HEK293 (cell line): Measurements from ENCODE around the gene AP5Z1.

ENCODE experiments used
- CTCF ChIA-PET: fragments of 350-600 bp; formaldehyde crosslinking; extraction: SDS; loops from one replicate; lab custom pipeline; 2021; ENCODE audit warnings: antibody characterized with exemption; lab: Yijun Ruan, JAX
- POLR2A ChIA-PET: fragments of 300-600 bp; formaldehyde crosslinking; extraction: SDS; loops from one replicate; lab custom pipeline; 2020; ENCODE audit warnings: antibody characterized with exemption, inconsistent platforms; lab: Yijun Ruan, JAX
- H3K27ac ChIP-seq: fragments of 200-500 bp; sonication (Bioruptor generic); 2 replicates; pipeline ENCODE4 v1.5.1; 2014; ENCODE audit warnings: low read depth, low read length, control low read depth, inconsistent platforms; ENCODE audit errors: extremely low read depth
- H3K36me3 ChIP-seq, 2 experiments: fragments of 200-500 bp in 1 of 2; sonication (Bioruptor generic) in 1 of 2; 1 replicate in 1 of 2; 2 replicates in 1 of 2; pipeline ENCODE4 v1.5.1; 2014 to 2017; ENCODE audit warnings: inconsistent platforms in 2 of 2, low read length in 2 of 2; ENCODE audit not compliant: control insufficient read depth in 2 of 2, insufficient read depth in 1 of 2
- H3K4me1 ChIP-seq: fragments of 200-500 bp; sonication (Bioruptor generic); 2 replicates; pipeline ENCODE4 v1.5.1; 2014; ENCODE audit warnings: mild to moderate bottlenecking, low read length, inconsistent platforms; ENCODE audit not compliant: control insufficient read depth, insufficient read depth
- H3K4me3 ChIP-seq: 2 replicates; pipeline ENCODE4 v1.5.1; 2011; ENCODE audit warnings: low read depth, mild to moderate bottlenecking, control low read depth, low read length, moderate library complexity
- H3K9me3 ChIP-seq: fragments of 200-500 bp; sonication (Bioruptor generic); 2 replicates; pipeline ENCODE4 v1.5.1; 2014; ENCODE audit warnings: low read depth, low read length, inconsistent platforms; ENCODE audit not compliant: control insufficient read depth, insufficient read depth
- GLIS1 ChIP-seq: fragments of 450-650 bp; formaldehyde crosslinking; IDR thresholded peaks from 2 replicates; pipeline ENCODE4 v1.5.1; 2016; ENCODE audit warnings: missing biosample characterization, missing genetic modification characterization
- SALL2 ChIP-seq: fragments of 450-650 bp; formaldehyde crosslinking; IDR thresholded peaks from 2 replicates; pipeline ENCODE4 v1.5.0; 2017; ENCODE audit warnings: missing biosample characterization, mild to moderate bottlenecking, missing genetic modification characterization, borderline replicate concordance
- ZFP69B ChIP-seq: fragments of 450-650 bp; formaldehyde crosslinking; IDR thresholded peaks from 2 replicates; pipeline ENCODE4 v1.5.1; 2016; ENCODE audit warnings: missing biosample characterization, missing genetic modification characterization
- ZNF280C ChIP-seq: fragments of 450-650 bp; formaldehyde crosslinking; IDR thresholded peaks from 2 replicates; pipeline ENCODE4 v1.5.1; 2016; ENCODE audit warnings: missing biosample characterization, missing genetic modification characterization
- ZNF558 ChIP-seq: fragments of 450-650 bp; formaldehyde crosslinking; IDR thresholded peaks from 2 replicates; pipeline ENCODE4 v1.5.1; 2016; ENCODE audit warnings: missing biosample characterization, missing genetic modification characterization
- ZNF600 ChIP-seq: fragments of 450-650 bp; formaldehyde crosslinking; IDR thresholded peaks from 2 replicates; pipeline ENCODE4 v1.5.1; 2016; ENCODE audit warnings: missing biosample characterization, missing genetic modification characterization
- ZNF639 ChIP-seq: fragments of 450-650 bp; formaldehyde crosslinking; IDR thresholded peaks from 2 replicates; pipeline ENCODE4 v1.5.1; 2016; ENCODE audit warnings: missing biosample characterization, missing genetic modification characterization
- ZNF645 ChIP-seq: fragments of 450-650 bp; formaldehyde crosslinking; IDR thresholded peaks from 2 replicates; pipeline ENCODE4; 2016; ENCODE audit warnings: missing biosample characterization, missing genetic modification characterization
- ZNF792 ChIP-seq: fragments of 450-650 bp; formaldehyde crosslinking; IDR thresholded peaks from 2 replicates; pipeline ENCODE4 v1.5.1; 2016; ENCODE audit warnings: missing biosample characterization, missing genetic modification characterization
- TF ChIP-seq, protein P1 (sequence below): fragments of 450-650 bp; formaldehyde crosslinking; IDR thresholded peaks from 2 replicates; pipeline ENCODE4 v1.5.1; 2016; ENCODE audit warnings: missing biosample characterization, missing genetic modification characterization, borderline replicate concordance
- TF ChIP-seq, protein P2 (sequence below): fragments of 450-650 bp; formaldehyde crosslinking; IDR thresholded peaks from 2 replicates; pipeline ENCODE4 v1.5.1; 2016; ENCODE audit warnings: missing biosample characterization, missing genetic modification characterization
- TF ChIP-seq, protein P3 (sequence below): fragments of 450-650 bp; formaldehyde crosslinking; IDR thresholded peaks from 2 replicates; pipeline ENCODE4 v1.5.1; 2016; ENCODE audit warnings: missing biosample characterization, missing genetic modification characterization

AP5Z1 gene

GRCh38 chr7:4775250-4775847 is at the start of gene AP5Z1 (continued):
- no peak for TF ChIP-seq ZNF639 (tag by site-specific recombination)
- TF ChIP-seq, protein P1, sequence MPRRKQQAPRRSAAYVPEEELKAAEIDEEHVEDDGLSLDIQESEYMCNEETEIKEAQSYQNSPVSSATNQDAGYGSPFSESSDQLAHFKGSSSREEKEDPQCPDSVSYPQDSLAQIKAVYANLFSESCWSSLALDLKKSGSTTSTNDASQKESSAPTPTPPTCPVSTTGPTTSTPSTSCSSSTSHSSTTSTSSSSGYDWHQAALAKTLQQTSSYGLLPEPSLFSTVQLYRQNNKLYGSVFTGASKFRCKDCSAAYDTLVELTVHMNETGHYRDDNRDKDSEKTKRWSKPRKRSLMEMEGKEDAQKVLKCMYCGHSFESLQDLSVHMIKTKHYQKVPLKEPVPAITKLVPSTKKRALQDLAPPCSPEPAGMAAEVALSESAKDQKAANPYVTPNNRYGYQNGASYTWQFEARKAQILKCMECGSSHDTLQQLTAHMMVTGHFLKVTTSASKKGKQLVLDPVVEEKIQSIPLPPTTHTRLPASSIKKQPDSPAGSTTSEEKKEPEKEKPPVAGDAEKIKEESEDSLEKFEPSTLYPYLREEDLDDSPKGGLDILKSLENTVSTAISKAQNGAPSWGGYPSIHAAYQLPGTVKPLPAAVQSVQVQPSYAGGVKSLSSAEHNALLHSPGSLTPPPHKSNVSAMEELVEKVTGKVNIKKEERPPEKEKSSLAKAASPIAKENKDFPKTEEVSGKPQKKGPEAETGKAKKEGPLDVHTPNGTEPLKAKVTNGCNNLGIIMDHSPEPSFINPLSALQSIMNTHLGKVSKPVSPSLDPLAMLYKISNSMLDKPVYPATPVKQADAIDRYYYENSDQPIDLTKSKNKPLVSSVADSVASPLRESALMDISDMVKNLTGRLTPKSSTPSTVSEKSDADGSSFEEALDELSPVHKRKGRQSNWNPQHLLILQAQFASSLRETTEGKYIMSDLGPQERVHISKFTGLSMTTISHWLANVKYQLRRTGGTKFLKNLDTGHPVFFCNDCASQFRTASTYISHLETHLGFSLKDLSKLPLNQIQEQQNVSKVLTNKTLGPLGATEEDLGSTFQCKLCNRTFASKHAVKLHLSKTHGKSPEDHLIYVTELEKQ (tag by site-specific recombination), result no peak
- no peak for TF ChIP-seq ZNF600 (tag by site-specific recombination)
- peak; percentile 54 for TF ChIP-seq GLIS1 (tag by site-specific recombination)
- no peak for TF ChIP-seq ZNF645 (tag by site-specific recombination)
- no peak for TF ChIP-seq ZNF280C (tag by site-specific recombination)
- no peak for TF ChIP-seq ZNF792
- TF ChIP-seq, protein P2, sequence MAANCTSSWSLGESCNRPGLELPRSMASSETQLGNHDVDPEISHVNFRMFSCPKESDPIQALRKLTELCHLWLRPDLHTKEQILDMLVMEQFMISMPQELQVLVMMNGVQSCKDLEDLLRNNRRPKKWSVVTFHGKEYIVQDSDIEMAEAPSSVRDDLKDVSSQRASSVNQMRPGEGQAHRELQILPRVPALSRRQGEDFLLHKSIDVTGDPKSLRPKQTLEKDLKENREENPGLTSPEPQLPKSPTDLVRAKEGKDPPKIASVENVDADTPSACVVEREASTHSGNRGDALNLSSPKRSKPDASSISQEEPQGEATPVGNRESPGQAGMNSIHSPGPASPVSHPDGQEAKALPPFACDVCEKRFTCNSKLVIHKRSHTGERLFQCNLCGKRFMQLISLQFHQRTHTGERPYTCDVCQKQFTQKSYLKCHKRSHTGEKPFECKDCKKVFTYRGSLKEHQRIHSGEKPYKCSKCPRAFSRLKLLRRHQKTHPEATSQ (tag by site-specific recombination), result peak; percentile 30; the same call in 1 of the 2 replicates
- TF ChIP-seq, protein P3, sequence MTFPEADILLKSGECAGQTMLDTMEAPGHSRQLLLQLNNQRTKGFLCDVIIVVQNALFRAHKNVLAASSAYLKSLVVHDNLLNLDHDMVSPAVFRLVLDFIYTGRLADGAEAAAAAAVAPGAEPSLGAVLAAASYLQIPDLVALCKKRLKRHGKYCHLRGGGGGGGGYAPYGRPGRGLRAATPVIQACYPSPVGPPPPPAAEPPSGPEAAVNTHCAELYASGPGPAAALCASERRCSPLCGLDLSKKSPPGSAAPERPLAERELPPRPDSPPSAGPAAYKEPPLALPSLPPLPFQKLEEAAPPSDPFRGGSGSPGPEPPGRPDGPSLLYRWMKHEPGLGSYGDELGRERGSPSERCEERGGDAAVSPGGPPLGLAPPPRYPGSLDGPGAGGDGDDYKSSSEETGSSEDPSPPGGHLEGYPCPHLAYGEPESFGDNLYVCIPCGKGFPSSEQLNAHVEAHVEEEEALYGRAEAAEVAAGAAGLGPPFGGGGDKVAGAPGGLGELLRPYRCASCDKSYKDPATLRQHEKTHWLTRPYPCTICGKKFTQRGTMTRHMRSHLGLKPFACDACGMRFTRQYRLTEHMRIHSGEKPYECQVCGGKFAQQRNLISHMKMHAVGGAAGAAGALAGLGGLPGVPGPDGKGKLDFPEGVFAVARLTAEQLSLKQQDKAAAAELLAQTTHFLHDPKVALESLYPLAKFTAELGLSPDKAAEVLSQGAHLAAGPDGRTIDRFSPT (tag by site-specific recombination), result no peak
- TF ChIP-seq ZFP69B, result no peak
- TF ChIP-seq ZNF558 (tag by site-specific recombination), result no peak

DNA sequence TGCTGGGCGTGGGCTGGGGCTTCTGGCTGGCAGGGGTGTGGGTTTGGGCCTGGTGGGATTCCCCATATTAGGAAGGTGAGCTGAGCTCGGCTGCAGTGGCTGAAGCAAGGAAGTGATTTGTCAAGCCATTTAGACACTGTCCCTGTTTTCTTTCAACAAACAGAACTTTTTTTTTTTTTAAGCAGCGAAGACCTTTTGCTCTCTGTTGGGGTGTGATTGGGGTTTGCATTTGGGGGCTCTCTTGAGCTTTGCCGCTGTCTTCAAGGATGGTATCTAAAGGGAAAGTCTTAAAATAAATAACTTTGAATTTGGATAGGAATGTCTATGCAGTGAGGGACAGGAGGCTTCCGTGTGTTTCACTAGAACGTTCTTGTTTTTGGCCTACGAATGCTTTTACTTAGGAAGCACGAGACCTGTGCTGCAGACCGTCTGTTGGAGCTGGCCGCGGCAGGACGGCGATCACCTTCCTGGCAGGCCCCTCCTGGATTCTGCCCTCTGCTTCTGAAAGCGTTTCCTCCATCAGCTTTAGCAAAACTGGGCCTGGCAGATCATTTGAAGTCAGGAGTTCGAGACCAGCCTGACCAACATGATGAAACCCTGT is 49.5 kb upstream of the AP5Z1 start:
- peaks cover 0 to 9% of the 10 kb centered on the region in 2 experiments; a peak in 2 of 3 replicates for H3K36me3 ChIP-seq
- 0 out of 2 replicates have a peak overlapping the region, but pooled peaks have one; percentile 19 for H3K27ac ChIP-seq
- TF ChIP-seq SALL2, result no peak
- ChIA-PET CTCF (interaction anchor here (0.5 kb wide), 1 partner anchor 77 kb away, joined by 3 read pairs; no protein-coding TSS in a partner anchor), POLR2A (no interaction called here)
- H3K9me3 ChIP-seq, result no peaks in the 10 kb centered on the region
- no peak overlapping the region for H3K4me3 ChIP-seq
- H3K4me1 ChIP-seq, result peaks cover 4% of the 10 kb centered on the region; the same call in 1 of the 2 replicates
